Ammon's horn (tissue), 1 donor: ENCODE measurements around the gene HTR2B.
"Not testable (repeated sequence)": the region's sequence is repeated elsewhere in the genome, so short reads cannot be mapped to it uniquely, and the experiment has no call there.

Source experiments
- DNase-seq: peaks from one replicate; pipeline ENCODE4 v3.0.0-alpha.2; 2016; ENCODE audit warnings: low spot score

Gene HTR2B

GRCh38 chr2:231124838-231125568 is at the start of gene HTR2B:
Gene HTR2B, minus strand, starts transcription at chr2:231125042. Its CDS starts 1,278 bp downstream, at chr2:231123764.
- DNase-seq, result peak; percentile 50

DNA sequence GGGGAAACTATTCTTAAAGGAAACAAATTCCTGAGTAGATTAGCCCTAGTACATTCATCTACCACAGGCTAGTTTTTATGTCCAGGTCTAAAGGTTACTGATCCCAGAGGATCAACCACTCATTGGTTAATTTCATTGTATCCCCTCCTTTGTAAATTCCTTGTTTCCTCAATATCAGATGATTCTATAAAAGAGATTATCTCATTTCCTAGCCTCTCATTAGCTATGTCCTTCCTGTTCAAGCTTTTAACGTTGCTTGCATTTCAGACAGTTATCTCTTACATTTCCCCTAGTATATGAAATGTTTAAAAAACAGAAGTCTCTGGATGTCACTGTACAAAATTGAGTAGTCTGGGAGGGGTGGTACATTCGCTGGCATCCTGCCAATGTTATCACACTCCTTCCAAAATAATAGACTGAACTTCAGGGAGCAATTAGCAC is 49.4 kb upstream of the HTR2B start:
- no peak for DNase-seq

DNA sequence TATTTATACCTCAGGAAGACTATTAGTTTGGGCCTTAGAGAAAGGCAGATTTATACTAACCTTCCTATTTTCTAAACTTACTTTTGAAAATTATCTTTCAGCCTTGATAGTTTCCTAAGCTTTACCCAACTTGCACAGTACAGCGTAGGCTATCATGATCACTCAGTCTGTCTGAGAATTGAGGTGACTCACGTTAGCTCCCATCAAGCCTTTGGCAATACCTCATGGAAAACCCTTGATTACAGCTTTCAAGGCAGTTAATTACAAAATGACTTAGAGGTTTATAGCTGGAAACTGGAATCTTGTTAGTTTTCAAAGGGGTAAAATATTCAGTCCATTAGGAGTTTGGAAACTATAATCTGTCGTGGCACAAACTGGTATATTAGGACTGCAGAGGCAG is 47.2 kb upstream of the HTR2B start:
- DNase-seq, result no peak

DNA sequence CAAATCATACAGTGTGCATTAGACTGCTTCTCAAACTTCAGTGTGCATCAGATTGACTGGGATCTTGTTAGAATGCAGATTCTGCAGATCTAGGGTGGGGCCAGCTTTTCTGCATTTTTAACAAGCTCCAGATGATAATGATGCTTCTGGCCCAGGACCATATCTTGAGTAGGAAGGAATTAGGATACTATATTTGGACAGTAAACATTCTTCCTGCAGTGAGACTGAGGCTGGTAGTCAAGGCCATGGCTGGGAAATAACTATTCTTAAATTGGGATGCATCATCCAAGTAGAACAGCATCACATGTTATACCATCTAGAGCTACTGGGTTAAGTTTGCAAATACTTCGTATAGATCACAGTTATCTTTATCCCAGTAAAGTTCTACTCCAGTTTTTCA is 45.2 kb upstream of the HTR2B start:
- DNase-seq, result no peak

DNA sequence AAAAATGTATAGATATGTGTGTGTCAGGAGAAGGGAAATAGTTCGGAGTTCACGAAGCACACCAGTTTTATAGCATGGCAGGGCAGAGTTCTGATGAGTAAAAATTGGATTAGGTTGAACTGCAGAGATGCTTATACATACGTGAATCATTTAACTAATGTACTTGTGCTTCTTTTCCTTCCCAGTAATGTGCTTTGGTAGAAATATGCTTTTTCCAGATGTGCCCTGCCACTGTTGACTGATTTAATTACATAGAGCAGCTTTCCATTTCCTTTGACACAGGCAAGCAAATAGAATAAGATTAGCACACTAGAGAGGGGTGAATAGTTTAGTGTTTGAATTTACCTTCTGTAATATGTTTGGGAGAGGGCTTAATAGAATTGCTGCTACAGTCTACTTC is 44.6 kb upstream of the HTR2B start:
- DNase-seq, result no peak

DNA sequence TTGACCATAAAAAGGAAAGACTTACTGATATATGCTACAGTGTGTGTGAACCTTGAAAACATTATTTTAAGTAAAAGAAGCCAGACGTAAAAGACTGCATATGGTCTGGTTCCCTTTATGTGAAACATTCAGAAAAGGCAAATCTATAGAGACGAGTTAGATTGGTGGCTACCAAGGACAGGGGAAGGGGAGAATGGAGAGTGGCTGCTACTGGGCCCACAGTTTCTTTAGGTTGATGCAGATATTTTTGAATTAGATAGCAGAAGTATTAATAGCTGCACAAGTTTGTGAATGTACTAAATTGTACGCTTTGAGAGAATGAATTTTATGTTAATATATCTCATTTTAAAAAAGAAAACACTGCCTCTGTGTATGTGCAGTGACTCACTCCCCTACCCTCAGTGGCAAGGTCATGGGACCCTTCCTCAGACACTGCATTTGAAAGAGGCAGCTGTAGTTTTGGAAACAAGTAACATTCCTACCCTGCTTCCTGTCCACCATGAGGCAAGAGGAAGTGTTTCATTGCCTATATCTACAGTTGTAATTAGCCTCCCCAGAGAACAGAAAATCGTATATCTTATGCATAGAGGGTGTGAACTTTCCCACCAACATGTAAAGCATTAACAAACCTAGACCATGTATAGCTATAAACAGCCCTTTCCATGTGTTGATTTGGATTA is 43.8 kb upstream of the HTR2B start:
- DNase-seq, result no peak

DNA sequence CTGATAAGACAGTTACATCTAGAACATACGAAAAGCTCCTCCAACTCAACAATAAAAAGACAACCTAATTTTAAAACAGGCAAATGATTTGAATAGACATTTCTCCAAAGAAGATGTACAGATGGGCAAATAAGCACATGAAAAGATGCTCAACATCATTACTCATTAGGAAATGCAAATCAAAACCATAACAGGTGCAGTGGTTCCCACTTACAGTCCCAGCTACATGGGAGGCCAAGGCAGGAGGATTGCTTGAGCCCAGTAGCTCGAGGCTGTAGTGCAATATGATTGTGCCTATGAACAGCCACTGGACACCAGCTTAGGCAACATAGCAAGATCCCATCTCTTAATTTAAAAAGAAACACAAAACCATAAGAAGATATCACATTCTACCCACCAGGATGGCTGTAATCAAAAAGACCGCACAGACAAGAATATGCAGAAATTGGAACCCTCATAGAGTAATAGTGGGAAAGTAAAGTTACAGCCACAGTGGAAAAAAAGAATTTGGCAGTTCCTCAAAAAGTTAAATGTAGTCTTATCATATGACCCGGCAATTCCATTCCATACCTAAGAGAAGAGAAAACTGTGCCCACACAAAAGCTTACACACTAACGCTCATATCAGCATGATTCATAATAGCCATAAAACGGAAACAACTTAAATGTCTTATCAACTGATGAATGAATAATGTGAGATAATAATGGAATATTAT is 43.1 kb upstream of the HTR2B start:
- DNase-seq, result no peak

- no peak for DNase-seq
These were observed 38.7 kb upstream of the HTR2B start for GRCh38 chr2:231163414-231164095.

DNA sequence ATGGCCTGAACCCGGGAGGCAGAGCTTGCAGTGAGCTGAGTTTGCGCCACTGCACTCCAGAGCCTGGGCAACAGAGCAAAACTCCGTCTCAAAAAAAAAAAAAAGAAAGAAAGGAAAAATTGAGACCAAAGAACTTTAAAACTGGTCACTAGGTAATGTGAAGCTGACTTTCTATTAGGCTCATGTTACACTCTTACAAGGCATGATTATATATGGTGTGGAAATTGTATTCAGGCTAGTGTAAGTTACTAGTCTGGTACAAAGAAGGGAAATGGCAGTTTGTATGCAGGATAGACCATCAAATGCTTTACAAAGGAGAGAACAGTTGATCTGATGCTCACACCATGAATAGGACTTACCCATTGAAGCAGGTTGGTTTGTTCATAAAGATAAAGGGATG is 38.2 kb upstream of the HTR2B start:
- no peak for DNase-seq

DNA sequence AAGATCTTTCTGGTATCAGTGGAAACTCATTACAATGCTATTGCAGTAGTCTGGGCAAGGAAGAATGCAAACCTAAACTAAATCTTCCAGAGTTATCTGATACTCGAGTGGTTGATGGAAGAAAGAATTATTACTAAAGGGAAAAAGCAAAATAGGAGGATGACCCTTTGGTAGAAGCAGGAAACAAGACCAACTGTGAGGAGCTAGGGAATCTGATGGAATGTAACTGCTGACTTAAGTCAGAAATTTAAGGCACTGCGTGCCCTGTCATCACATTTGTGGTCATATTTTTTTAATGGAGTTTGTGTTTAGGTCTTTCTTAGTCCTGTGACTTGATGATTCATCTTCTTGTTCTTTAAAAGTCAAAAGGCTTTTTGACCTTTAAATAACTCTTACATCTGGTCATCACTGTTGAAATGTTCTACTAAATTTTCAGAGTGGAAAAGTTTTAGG is 37.1 kb upstream of the HTR2B start:
- no peak for DNase-seq

DNA sequence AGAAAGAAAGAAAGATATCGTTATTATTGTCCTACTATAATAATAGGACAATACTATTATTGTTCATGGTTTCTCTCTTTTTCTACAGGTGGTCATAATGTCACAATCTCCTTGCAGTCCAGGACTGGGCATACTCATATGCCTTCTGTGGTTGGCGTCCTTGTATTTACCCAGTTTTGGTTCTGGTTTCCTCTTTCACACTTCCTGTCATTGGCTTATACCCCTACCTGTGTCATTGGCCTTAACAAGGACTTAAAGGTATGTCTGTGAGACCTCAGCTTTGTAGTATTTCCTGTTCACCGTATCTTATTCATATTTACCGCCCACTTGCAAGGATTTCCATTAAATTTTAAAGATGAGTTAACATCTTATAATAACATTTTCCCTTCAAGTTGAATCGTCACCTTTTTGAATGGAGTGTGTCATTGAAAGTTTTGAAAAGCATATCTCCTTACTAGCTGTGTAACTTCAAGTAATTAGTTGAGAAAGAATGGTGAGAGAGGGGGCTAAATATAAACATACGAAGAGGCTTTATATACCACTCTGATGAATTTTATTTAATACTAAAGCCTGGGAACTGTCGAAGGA is 36.5 kb upstream of the HTR2B start:
- DNase-seq, result no peak

- DNase-seq, result no peak
These were observed 35.9 kb upstream of the HTR2B start for GRCh38 chr2:231160701-231161100.

- no peak for DNase-seq
These were observed 34.5 kb upstream of the HTR2B start for GRCh38 chr2:231159306-231159705.

DNA sequence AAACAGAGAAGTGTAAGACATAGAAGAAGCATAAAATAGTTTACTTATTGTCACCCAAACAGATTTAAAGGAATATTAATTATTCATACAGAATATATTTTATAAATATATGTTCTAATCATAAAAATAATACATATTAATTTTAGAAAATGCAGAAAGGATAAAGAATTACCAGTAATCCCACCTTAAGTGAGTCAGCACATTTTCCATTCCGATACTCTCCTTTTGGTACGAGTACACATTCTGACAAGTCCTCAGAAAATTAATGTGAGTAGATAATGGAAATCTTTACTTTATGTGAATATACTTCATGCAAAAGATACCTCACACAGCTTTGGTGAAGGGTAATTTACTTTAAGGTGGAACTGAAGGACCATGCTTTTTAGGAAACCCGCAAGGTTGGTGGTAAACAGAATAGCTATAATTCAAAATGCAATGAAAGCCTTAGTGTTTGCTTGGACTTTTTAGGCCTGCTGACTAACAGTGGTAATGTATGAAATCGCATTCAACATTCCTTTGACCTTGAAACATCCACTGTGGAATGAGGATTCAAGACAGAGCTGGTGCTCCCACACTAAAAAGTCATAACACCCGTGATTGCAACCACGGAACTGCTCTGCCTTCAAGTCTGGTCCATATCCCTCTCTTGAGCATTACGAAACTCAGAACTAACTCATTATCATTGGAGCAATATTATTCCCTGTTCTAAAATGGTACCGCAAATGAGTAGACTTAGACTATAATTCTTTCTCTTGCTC is 28.1 kb upstream of the HTR2B start:
- DNase-seq, result no peak

- no peak for DNase-seq
These were observed 21.8 kb upstream of the HTR2B start for GRCh38 chr2:231146665-231147064.

- no peak for DNase-seq
These were observed 20.1 kb upstream of the HTR2B start for GRCh38 chr2:231144896-231145295.

GRCh38 chr2:231140808-231141207 is 16.0 kb upstream of the HTR2B start:
- DNase-seq, result not testable (repeated sequence)

- no peak for DNase-seq
These were observed 15.0 kb upstream of the HTR2B start for GRCh38 chr2:231139796-231140195.

DNA sequence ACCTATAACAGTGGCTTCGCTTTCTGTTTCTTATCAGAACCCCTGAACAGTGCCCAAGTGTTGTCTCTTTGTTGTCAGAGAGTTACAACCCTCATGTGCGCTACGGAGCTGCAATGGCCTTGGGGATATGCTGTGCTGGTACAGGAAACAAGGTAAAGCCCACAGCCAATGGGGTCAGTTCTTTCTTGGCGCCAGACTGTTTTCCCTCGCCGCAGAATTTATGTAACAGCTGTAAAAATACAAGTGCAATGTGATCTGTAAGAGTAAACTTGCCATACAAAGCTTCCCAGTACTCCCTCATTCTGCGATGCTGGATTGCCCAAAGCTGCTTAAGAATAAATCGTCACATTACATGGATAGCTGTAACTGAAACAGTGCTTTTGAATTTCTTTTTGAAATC is 13.9 kb upstream of the HTR2B start:
- no peak for DNase-seq

GRCh38 chr2:231134910-231135655 is 10.2 kb upstream of the HTR2B start:
- DNase-seq, result no peak
